Stimulated activated CD4-positive, alpha-beta T cell treated with anti-CD3 and anti-CD28 coated beads, Interleukin-1b, Interleukin-23, amount 100 ng/mL, for 1 hour (primary cell): ENCODE results near the gene RFX3.
"Not testable (repeated sequence)": the region's sequence is repeated elsewhere in the genome, so short reads cannot be mapped to it uniquely, and the experiment has no call there.

Experiments
- DNase-seq, 2 donors: peaks; one replicate each; pipeline ENCODE4 v3.0.0-alpha.2; 2020; ENCODE audit warnings: low read depth in 2 of 2

The RFX3 gene

GRCh38 chr9:3359048-3359692 lies 166.6 kb downstream of the RFX3 start:
- DNase-seq: no peak

GRCh38 chr9:3348169-3348568 lies 177.6 kb downstream of the RFX3 start:
- no peak for DNase-seq

GRCh38 chr9:3346549-3346948 lies 179.3 kb downstream of the RFX3 start:
- DNase-seq: no peak

- DNase-seq: no peak
These were observed 182.1 kb downstream of the RFX3 start for GRCh38 chr9:3343671-3344070.

GRCh38 chr9:3342159-3342777 lies 183.5 kb downstream of the RFX3 start:
- DNase-seq: no peak

- no peak for DNase-seq
These were observed 188.1 kb downstream of the RFX3 start for GRCh38 chr9:3337515-3338225.

GRCh38 chr9:3336951-3337350 lies 188.8 kb downstream of the RFX3 start:
- no peak for DNase-seq

- no peak for DNase-seq
These were observed 193.0 kb downstream of the RFX3 start for GRCh38 chr9:3332802-3333201.

GRCh38 chr9:3331801-3332200 lies 194.0 kb downstream of the RFX3 start:
- no peak for DNase-seq

GRCh38 chr9:3330792-3331420 lies 194.9 kb downstream of the RFX3 start:
- no peak for DNase-seq

- no peak for DNase-seq
These were observed 196.4 kb downstream of the RFX3 start for GRCh38 chr9:3329361-3329760.

- DNase-seq: no peak
These were observed 202.1 kb downstream of the RFX3 start for GRCh38 chr9:3323714-3324113.

GRCh38 chr9:3321186-3321585 lies 204.6 kb downstream of the RFX3 start:
- DNase-seq: no peak

- not testable (repeated sequence) for DNase-seq
These were observed 213.2 kb downstream of the RFX3 start for GRCh38 chr9:3312595-3312994.

- DNase-seq: no peak
These were observed 217.2 kb downstream of the RFX3 start for GRCh38 chr9:3308609-3309008.

GRCh38 chr9:3304388-3304787 lies 221.4 kb downstream of the RFX3 start:
- not testable (repeated sequence) for DNase-seq

- no peak for DNase-seq
These were observed 225.9 kb downstream of the RFX3 start for GRCh38 chr9:3299872-3300271.

GRCh38 chr9:3296536-3296935 lies 229.3 kb downstream of the RFX3 start:
- DNase-seq: no peak

- no peak for DNase-seq
These were observed 233.5 kb downstream of the RFX3 start for GRCh38 chr9:3292311-3292710.

GRCh38 chr9:3290231-3290840 lies 235.5 kb downstream of the RFX3 start:
- DNase-seq: no peak

- no peak for DNase-seq
These were observed 237.1 kb downstream of the RFX3 start for GRCh38 chr9:3288686-3289085.
